ENCODE data around the gene CDK5R2. TPM values are rescaled to one million over a fixed set of nuclear protein-coding genes. Genes with fewer than 3 reads are reported as not detected.

Gene CDK5R2
- total RNA-seq, 4 donors from 2014 or later = 0.39 TPM; not detected in 3

DNA sequence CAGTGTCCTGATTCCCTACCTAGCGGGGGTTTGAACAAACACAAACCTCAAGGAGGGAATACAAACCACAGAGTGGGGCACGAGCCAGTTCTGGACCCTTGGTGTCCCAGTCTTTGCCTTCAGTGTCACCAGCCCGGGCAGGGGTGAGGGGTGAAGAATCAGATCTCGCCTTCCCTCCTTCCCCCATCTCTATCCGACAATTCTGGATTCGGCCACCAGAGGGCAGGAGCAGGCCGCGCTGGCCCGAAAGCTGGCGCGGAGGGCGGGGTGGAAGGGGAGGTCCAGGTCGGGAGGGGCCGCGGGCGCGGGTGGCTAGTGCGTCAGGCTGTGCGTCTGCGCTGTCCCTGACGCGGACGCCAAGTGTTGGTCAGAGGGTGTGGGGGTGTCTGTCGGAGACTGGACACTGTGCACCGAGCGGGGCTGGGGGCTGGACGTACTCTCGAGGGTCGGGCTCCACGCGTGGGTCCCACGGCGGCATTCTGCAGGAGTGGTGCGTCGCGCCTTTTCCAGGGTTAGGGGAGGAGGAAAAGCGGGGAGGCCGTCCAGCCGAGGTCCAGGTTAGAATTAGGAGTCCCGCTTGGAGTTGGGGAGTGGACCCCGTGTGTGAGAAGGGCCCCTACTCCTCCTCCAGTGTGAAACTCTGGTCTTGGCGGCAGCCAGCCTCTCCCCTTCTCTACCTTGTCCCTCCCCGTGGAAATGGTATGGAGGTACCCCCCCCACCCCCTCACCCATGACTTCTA is 36.7 kb downstream of the CDK5R2 start:
- DNase-seq = peak; percentile 81 to 85
- intact Hi-C loops (cut with DNase I) = no loop called here
- peaks cover 24% of the 10 kb centered on the region for H3K27me3 ChIP-seq
- H3K9me3 ChIP-seq = no peaks in the 10 kb centered on the region
- H3K27ac ChIP-seq = no peak overlapping the region
- H3K4me3 ChIP-seq (replicated peaks in 1 of 3) = peak overlapping the region in 1 of 3 donors; percentile 12
- TF ChIP-seq, protein P1, sequence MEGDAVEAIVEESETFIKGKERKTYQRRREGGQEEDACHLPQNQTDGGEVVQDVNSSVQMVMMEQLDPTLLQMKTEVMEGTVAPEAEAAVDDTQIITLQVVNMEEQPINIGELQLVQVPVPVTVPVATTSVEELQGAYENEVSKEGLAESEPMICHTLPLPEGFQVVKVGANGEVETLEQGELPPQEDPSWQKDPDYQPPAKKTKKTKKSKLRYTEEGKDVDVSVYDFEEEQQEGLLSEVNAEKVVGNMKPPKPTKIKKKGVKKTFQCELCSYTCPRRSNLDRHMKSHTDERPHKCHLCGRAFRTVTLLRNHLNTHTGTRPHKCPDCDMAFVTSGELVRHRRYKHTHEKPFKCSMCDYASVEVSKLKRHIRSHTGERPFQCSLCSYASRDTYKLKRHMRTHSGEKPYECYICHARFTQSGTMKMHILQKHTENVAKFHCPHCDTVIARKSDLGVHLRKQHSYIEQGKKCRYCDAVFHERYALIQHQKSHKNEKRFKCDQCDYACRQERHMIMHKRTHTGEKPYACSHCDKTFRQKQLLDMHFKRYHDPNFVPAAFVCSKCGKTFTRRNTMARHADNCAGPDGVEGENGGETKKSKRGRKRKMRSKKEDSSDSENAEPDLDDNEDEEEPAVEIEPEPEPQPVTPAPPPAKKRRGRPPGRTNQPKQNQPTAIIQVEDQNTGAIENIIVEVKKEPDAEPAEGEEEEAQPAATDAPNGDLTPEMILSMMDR (IDR thresholded peaks at IDR 0.05) = peak; percentile 66 to 94 (median 82)
- no peak for TF ChIP-seq POLR2A (IDR thresholded peaks at IDR 0.05)
- 1 to 3% methylated on average over 26 to 39 of the region's 43 CpGs for WGBS, 2 donors
- no peaks in the 10 kb centered on the region for H3K36me3 ChIP-seq
- H3K4me1 ChIP-seq = peaks cover 18 to 24% of the 10 kb centered on the region in 2 donors

DNA sequence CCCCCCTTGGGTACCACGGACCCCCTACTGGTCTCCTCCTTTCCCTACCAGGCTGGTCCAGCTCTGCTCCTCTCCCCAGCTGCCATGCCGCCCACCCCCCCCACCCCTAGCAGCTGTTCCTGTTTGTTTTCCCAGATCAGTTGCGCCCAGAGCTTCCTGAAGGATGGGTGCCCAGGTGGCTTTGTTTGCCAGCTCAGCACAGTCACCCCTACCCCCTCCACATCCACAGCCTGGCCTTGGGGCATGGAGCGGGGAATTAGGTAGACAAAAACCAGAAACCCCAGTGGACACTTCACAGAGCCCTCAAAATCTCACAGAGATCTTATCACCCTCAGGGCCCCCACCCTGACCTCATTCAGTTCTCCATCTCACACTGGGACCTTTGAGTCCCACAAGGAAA is 37.5 kb downstream of the CDK5R2 start:
- intact Hi-C loops (cut with DNase I) = no loop called here
- 61 to 69% methylated on average over 3 to 4 of the region's 4 CpGs for WGBS, 2 donors
- DNase-seq = no peak
- Histone ChIP-seq H3K27me3 (peaks cover 19% of the 10 kb centered on the region), H3K4me1 (peaks cover 24 to 32% of the 10 kb centered on the region in 2 donors), H3K9me3 (no peaks in the 10 kb centered on the region), H3K36me3 (no peaks in the 10 kb centered on the region), H3K27ac (no peak overlapping the region), H3K4me3 (replicated peaks in 1 of 3) (no peak overlapping the region)
- TF ChIP-seq POLR2A (IDR thresholded peaks at IDR 0.05) = no peak
- TF ChIP-seq, protein P1 (IDR thresholded peaks at IDR 0.05) = no peak

DNA sequence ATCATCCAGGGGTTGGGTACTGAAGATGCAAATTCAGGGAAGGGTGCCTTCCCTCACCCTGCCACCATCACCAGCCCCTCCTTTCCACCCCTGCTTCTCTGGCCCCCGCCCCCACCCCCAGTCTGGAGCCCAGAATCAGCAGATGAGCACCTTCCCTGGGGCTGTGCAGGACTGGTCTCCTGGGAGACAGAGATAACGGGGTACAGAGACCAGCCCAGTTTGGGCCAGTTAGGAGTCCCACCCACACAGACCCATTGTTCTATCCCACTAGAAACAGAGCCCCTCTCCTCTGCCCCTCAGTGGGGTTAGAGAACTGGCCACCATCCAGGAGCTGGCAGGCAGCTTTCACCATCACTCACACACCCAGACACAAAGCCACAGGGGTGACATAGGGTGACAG is 38.3 kb downstream of the CDK5R2 start:
- intact Hi-C loops (cut with DNase I) = no loop called here
- H3K4me3 ChIP-seq (replicated peaks in 1 of 3) = no peak overlapping the region
- no peak for DNase-seq
- 7 to 57% methylated on average over 1 to 2 of the region's 2 CpGs for WGBS, 2 donors
- H3K27me3 ChIP-seq = peaks cover 20% of the 10 kb centered on the region
- peaks cover 32 to 39% of the 10 kb centered on the region in 2 donors for H3K4me1 ChIP-seq
- H3K9me3 ChIP-seq = no peaks in the 10 kb centered on the region
- TF ChIP-seq POLR2A (IDR thresholded peaks at IDR 0.05) = no peak
- TF ChIP-seq, protein P1 (IDR thresholded peaks at IDR 0.05) = no peak
- H3K27ac ChIP-seq = no peak overlapping the region
- H3K36me3 ChIP-seq = no peaks in the 10 kb centered on the region

DNA sequence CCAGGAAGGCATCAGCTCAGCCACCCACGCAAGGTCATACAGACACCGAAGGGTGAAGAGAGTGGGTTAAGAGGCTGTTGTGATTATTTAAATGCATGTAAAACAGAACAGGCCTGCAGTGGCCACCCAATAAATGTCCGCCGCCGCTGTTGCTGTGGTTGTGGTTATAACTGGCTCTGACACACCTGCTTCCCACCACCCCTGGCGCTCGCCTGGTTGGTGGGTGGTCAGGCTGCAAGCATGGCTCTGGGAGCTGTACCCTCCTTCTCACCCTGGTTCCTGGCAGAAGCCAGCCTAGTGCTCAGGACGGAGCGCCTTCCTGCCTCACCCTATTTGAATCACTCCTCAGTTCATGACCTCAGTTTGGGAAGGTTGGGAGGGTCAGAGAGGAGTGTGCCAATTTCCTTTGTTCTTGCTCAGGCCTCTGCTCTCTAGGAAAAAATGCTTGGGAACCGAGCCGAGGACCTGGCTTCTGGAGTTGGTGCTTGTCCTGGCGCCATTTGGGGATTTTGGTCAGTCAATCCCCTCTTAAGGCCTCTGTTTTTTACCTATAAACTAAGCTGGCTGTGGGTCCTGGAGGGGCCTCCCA is 39.0 kb downstream of the CDK5R2 start:
- 62 to 72% methylated on average over 12 of the region's 12 CpGs for WGBS, 2 donors
- DNase-seq = no peak
- intact Hi-C loops (cut with DNase I) = no loop called here
- Histone ChIP-seq H3K9me3 (no peaks in the 10 kb centered on the region), H3K27ac (no peak overlapping the region), H3K4me1 (peaks cover 30 to 36% of the 10 kb centered on the region in 2 donors), H3K4me3 (replicated peaks in 1 of 3) (no peak overlapping the region), H3K36me3 (no peaks in the 10 kb centered on the region), H3K27me3 (peaks cover 19% of the 10 kb centered on the region)
- TF ChIP-seq POLR2A (IDR thresholded peaks at IDR 0.05) = no peak
- TF ChIP-seq, protein P1 (IDR thresholded peaks at IDR 0.05) = no peak
